Osteoblast (primary cell): ENCODE data around the gene BTC. TPM values are rescaled to one million over a fixed set of nuclear protein-coding genes. Genes with fewer than 3 reads are reported as not detected.
"Not testable (repeated sequence)": the region's sequence is repeated elsewhere in the genome, so short reads cannot be mapped to it uniquely, and the experiment has no call there.

ENCODE experiments used
- DNase-seq: peaks from one replicate; pipeline ENCODE4 v3.0.0; 2011; ENCODE audit warnings: low spot score, mixed read lengths; ENCODE audit not compliant: insufficient read length; ENCODE audit errors: missing footprints
- H2AFZ ChIP-seq: 2 replicates; pipeline ENCODE4 v1.6.0; 2011; ENCODE audit warnings: mild to moderate bottlenecking, low read length
- H3K27ac ChIP-seq: 2 replicates; pipeline ENCODE4 v1.5.1; 2011; ENCODE audit warnings: mild to moderate bottlenecking, low read depth, low read length, moderate library complexity
- H3K27me3 ChIP-seq: 2 replicates; pipeline ENCODE4 v1.6.0; 2012; ENCODE audit warnings: mild to moderate bottlenecking, control low read depth, inconsistent platforms, low read length, moderate library complexity; ENCODE audit not compliant: insufficient read depth
- H3K36me3 ChIP-seq: 2 replicates; pipeline ENCODE4 v1.5.1; 2011; ENCODE audit warnings: mild to moderate bottlenecking, low read length, control low read depth, moderate library complexity; ENCODE audit not compliant: insufficient read depth
- H3K4me1 ChIP-seq: 2 replicates; pipeline ENCODE4 v1.5.1; 2011; ENCODE audit warnings: mild to moderate bottlenecking, low read length, control low read depth, moderate library complexity; ENCODE audit not compliant: insufficient read depth
- H3K4me2 ChIP-seq: 2 replicates; pipeline ENCODE4 v1.6.0; 2011; ENCODE audit warnings: mild to moderate bottlenecking, low read length; ENCODE audit not compliant: insufficient read depth
- H3K4me3 ChIP-seq: fragments of 200-600 bp; sonication (generic); 3 replicates; pipeline ENCODE4 v1.5.1; 2012; ENCODE audit warnings: mild to moderate bottlenecking, low read length, inconsistent platforms; ENCODE audit not compliant: insufficient read depth
- H3K79me2 ChIP-seq: 2 replicates; pipeline ENCODE4 v1.6.0; 2012; ENCODE audit warnings: mild to moderate bottlenecking, low read length, control low read depth, inconsistent platforms; ENCODE audit not compliant: insufficient read depth
- H3K9me3 ChIP-seq: 2 replicates; pipeline ENCODE4 v1.5.1; 2011; ENCODE audit warnings: low read depth, low read length, control low read depth
- H4K20me1 ChIP-seq: 2 replicates; pipeline ENCODE4 v1.6.0; 2012; ENCODE audit warnings: mild to moderate bottlenecking, low read length, control low read depth; ENCODE audit not compliant: insufficient read depth
- CTCF ChIP-seq: IDR thresholded peaks from 2 replicates; pipeline ENCODE4 v1.5.1; 2011; ENCODE audit warnings: mild to moderate bottlenecking, low read depth, low read length, moderate library complexity; ENCODE audit errors: extremely low read depth
- total RNA-seq: library from RNA; depleted of rRNA; stranded (reverse); fragments of >200 nt; gene quantifications from 2 replicates; pipeline ENCODE4 v1.2.3, GENCODE V29; 2012

Gene BTC
- total RNA-seq, 1 donor: 0.36 TPM

DNA sequence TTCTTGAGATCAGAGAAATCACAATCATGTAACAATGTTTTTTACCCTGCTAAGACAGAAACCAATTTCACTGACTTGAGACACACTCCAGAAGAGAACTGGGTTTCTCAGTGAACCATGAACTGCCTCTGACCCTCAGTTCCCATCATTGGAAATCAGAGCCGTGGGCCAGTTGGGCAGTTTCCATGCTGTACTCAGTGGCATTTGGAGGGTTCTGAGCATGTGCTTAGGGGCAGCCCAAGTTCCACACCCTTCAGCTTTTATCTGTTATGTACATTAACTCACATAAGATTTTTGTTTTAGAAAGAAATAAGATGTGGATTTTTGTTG lies 77.9 kb downstream of the BTC start:
- Histone ChIP-seq H3K27ac (no peak overlapping the region), H2AFZ (no peak overlapping the region), H4K20me1 (no peaks in the 10 kb centered on the region), H3K4me2 (no peak overlapping the region), H3K4me1 (no peaks in the 10 kb centered on the region), H3K79me2 (no peaks in the 10 kb centered on the region), H3K27me3 (no peaks in the 10 kb centered on the region), H3K4me3 (no peak overlapping the region), H3K36me3 (no peaks in the 10 kb centered on the region), H3K9me3 (no peaks in the 10 kb centered on the region)
- no peak for DNase-seq
- TF ChIP-seq CTCF: no peak

DNA sequence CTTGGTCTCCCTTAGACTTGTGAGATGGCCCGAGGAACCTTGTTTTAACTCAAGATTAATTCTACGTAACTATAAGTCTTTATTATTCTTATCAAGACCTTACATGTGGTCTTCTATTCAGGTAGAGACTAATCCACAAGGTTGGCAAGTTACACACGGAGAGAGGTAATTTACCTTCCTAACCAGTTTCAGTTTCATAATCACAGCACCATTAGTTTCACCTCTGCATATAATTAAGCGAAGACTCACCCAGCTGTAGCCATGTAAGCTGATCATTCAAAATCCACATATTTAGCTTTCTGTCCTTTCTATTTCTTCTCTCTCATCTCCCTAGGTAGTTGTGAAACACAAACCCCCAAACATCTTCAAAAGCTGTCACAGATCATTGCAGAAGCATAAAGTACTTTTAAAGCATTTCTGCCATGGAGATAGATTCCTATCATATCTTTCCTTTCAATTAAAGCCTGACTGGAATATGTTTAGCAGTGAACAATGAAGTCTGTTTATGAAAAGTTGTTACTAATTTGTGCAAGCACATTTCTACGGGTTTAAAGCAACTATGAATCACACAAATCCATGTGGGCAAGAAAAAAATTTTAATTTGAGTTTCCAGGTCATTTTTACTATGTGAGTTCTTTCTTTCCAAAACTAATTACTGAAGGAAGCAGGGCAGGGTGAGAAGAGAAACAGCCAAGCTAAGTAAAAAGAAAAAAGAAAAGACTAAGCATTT lies 78.5 kb downstream of the BTC start:
- H2AFZ ChIP-seq: no peak overlapping the region
- no peak for DNase-seq

DNA sequence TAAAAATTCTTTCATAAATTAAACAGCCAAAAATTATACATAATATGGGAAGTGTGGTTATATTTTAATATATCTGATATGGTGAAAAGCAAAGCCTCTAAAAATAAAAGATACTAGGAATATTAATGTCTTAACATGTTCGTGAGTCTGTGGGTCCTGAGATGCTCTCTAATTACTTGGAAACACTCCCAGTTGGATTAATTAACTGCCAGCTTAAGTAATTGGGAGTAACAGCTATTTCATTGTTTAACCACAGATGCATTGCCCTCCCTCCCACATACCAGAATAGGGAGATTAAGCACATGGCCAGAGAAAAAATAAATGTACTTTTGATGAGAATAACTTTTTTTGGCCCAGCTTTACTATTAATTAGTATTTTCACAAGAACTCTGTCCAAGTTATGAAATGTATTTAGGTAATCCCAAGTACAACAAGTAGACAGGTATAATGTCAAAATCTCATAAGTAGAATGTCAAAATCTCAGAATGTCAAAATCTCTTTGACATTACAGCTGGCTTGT lies 79.7 kb downstream of the BTC start:
- Histone ChIP-seq H3K4me3 (no peak overlapping the region), H3K36me3 (no peaks in the 10 kb centered on the region), H4K20me1 (no peaks in the 10 kb centered on the region), H3K4me2 (no peak overlapping the region), H3K9me3 (no peaks in the 10 kb centered on the region), H3K27ac (no peak overlapping the region), H3K27me3 (no peaks in the 10 kb centered on the region), H3K4me1 (no peaks in the 10 kb centered on the region), H2AFZ (no peak overlapping the region), H3K79me2 (no peaks in the 10 kb centered on the region)
- no peak for DNase-seq
- TF ChIP-seq CTCF: no peak

More for the DNA sequence above, 78.5 kb downstream of the BTC start:
- H3K36me3 ChIP-seq: no peaks in the 10 kb centered on the region
- no peak overlapping the region for H3K4me3 ChIP-seq
- no peak overlapping the region for H3K27ac ChIP-seq
- H3K4me1 ChIP-seq: no peaks in the 10 kb centered on the region
- H4K20me1 ChIP-seq: no peaks in the 10 kb centered on the region
- TF ChIP-seq CTCF: no peak
- no peaks in the 10 kb centered on the region for H3K79me2 ChIP-seq
- no peaks in the 10 kb centered on the region for H3K9me3 ChIP-seq
- no peaks in the 10 kb centered on the region for H3K27me3 ChIP-seq
- no peak overlapping the region for H3K4me2 ChIP-seq

DNA sequence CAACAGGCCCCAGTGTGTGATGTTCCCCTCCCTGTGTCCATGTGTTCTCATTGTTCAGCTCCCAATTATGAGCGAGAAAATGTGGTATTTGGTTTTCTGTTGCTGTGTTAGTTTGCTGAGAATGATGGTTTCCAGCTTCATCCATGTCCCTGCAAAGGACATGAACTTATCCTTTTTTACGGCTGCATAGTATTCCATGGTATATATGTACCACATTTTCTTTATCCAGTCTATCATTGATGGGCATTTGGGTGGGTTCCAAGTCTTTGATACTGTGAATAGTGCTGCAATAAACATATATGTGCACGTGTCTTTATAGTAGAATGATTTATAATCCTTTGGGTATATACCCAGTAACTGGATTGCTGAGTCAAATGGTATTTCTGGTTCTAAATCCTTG lies 86.2 kb downstream of the BTC start:
- H3K4me1 ChIP-seq, H3K4me3 ChIP-seq: not testable (repeated sequence)

More for the DNA sequence above, 86.2 kb downstream of the BTC start:
- H3K27ac ChIP-seq, DNase-seq, H3K4me2 ChIP-seq, H3K27me3 ChIP-seq, H3K9me3 ChIP-seq, H3K79me2 ChIP-seq, H2AFZ ChIP-seq, H3K36me3 ChIP-seq, H4K20me1 ChIP-seq: not testable (repeated sequence)

Other genes starting within 250 kb of the BTC start
- under 0.01 TPM in 1 of 2 replicates, not detected in the other for gene PARM1, start 138.6 kb upstream of the BTC start, total RNA-seq